GM21619 (cell line): Measurements from ENCODE around the gene ADAM8.
"Not testable (repeated sequence)": the region's sequence is repeated elsewhere in the genome, so short reads cannot be mapped to it uniquely, and the experiment has no call there.

ENCODE experiments used
- ATAC-seq: cut with Tn5 transposase; IDR thresholded peaks from one replicate; pipeline ENCODE4 v1.9.1; 2021; ENCODE audit not compliant: unreplicated experiment

Gene ADAM8

GRCh38 chr10:133269367-133269766 lies 7.3 kb downstream of the ADAM8 start:
- no peak for ATAC-seq

- ATAC-seq, result no peak
These were observed 8.1 kb downstream of the ADAM8 start for GRCh38 chr10:133268532-133268931.

DNA sequence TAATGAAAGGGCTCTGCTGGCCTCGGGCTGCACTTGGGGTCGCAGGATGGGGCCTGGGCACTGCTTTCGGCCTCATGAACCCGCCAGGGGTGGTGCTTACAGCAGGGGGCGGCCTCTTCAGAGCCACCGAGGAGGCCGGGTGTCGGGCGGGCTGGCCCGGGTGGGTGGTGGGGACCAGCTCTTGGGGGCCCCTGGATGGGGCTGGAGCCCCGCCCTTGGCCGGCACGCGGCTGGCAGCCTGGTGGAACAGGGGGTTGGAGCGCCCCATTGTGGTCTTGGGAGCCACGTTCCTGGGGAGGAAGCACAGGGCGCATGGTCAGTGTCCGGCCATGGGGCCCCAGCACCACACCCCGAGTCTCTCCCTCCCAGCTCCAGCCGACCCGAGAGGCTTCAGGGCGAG lies 8.8 kb downstream of the ADAM8 start:
- no peak for ATAC-seq

- no peak for ATAC-seq
These were observed 9.4 kb downstream of the ADAM8 start for GRCh38 chr10:133267293-133267692.

- ATAC-seq, result no peak
These were observed 10.4 kb downstream of the ADAM8 start for GRCh38 chr10:133266056-133266795.

DNA sequence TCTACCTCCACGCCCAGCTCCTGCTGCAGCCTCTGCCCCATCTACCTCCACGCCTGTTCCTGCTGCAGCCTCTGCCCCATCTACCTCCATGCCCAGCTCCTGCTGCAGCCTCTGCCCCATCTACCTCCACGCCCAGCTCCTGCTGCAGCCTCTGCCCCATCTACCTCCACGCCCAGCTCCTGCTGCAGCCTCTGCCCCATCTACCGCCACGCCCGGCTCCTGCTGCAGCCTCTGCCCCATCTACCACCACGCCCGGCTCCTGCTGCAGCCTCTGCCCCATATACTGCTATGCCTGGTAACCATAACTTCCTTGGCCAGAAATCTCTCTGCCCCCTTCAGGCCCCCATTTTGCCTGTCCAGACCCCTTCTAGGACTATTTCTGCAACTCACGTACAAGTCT lies 11.6 kb downstream of the ADAM8 start:
- not testable (repeated sequence) for ATAC-seq

GRCh38 chr10:133264461-133264860 lies 12.2 kb downstream of the ADAM8 start:
- ATAC-seq, result no peak

GRCh38 chr10:133263674-133264073 lies 13.0 kb downstream of the ADAM8 start:
- ATAC-seq, result no peak

DNA sequence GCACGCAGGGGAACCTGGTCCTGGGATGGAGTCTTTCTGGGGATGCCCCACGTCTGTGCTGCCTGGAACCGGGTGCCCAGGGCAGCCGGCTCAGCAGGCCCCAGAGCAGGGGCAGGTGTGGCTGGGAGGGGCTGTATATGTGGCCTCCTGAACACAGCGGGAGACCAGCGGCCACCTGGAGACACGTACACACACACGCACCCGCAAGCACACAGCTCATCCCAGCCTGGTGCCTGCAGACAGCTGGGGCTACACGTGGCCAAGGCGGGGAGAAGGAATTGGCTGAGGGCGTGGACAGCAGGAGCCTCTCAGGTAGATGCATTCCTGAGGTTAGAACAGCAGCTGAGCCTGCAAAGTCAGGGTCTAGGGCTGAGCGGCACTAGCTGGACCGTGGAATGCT lies 14.0 kb downstream of the ADAM8 start:
- no peak for ATAC-seq

GRCh38 chr10:133261726-133262325 lies 14.8 kb downstream of the ADAM8 start:
- peak; percentile 41 for ATAC-seq

- peak; percentile 53 for ATAC-seq
These were observed 15.6 kb downstream of the ADAM8 start for GRCh38 chr10:133260895-133261725.

DNA sequence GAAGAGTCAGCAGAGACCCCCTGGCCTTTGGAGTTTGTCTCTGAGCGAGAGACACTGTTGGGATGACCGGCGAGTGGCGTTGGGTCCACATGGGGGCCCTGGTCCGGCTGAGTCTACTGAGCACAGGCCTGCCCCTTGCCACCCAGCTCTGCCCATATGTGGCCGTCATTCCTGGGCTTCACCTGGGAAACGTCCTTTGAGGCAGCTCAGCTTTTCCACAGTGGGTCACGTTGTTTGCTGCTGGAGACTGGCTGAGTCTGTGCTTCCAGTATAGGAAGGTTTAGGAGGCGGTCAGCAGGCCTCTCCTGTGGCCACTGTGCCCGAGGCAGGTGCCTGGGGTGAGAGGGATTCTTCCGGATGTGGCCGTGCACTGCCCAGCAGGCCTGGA lies 17.1 kb downstream of the ADAM8 start:
- ATAC-seq, result no peak

GRCh38 chr10:133258818-133259601 lies 17.7 kb downstream of the ADAM8 start:
- ATAC-seq, result no peak

DNA sequence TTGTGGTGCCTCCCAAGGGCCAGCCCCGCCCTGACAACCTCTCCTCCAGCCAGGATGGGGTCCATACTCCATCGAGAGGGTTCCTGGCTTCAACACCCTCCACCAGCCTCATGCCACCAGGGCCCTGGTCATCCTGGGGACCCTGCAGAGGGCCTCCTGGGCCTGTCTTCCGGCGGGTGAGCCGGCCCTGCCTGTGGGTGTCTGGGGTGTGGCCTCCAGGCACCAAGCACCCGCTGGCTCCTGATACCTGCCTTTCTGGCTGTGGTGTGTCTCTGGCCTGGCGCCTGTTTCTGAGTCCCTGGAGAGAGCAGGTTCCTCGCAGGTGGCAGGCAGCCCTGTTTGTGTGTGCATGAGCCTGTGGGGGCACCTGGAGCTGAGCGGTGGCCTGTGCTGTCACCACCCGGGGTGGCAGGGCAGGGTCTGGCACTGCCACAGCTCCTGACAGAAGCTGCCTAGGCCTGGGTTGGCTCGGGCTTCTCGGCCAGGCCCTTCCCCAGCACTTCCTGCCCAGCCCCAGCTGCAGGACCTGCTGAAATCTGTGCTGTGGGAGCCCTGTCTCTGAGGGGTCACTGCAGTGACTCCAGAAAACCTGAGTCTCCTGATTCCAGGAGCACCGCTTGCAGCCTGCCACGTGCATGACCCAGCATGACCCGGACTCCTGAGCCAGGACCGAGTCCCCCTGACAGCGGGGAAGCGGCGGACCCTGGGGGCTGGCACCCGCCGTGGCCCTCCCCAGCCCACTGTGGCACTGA lies 18.4 kb downstream of the ADAM8 start:
- no peak for ATAC-seq

DNA sequence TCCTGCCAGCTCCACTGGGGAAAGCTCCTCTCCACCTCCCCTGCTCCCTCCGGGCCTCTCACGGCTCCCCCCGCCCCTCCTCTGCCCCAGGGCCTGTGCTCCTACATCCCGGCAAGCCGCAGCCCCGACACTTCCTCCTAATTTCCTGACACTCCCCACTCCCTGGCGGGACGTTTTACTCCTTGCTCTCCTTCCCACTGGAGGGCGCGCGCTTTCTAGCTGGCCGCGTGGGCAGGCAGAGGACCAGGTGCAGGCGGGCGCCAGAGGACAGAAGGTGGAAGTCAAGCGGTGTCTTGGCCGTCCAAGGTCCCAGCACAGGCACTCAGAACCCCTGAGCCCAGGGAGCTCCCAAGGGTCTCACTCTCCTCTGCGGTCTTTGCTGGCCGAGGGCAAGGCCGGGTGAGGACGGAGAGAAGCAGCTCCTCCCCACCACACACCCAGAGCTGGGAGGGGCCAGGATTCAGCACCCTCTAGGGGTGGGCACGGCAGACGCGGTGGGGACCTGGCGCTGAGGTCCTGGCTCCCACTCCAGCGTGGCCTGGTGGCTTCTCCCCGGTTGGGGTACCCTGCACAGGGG lies 19.1 kb downstream of the ADAM8 start:
- ATAC-seq, result no peak

DNA sequence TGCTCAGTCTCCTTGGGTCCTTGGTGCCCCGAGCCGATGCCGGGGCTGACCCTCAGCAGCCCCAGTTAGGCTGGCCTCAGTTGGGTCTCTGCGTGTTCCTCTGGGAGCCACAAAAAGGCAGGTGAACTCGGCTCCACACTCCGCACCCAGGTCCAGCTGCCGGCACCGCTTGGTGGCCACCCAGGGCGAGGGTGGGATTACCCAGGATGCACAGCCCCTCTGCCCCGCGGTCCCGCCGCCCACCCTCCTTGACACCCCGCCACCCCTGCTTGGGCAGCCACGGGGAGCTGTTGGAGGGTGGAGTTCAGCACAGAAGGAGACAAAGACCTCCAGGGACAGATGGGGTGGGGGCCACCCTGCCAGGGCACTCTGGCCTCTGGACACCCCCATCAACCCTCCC lies 21.3 kb downstream of the ADAM8 start:
- ATAC-seq, result no peak

GRCh38 chr10:133254421-133255120 lies 22.1 kb downstream of the ADAM8 start:
- no peak for ATAC-seq

GRCh38 chr10:133253361-133253955 lies 23.2 kb downstream of the ADAM8 start:
- ATAC-seq, result no peak

DNA sequence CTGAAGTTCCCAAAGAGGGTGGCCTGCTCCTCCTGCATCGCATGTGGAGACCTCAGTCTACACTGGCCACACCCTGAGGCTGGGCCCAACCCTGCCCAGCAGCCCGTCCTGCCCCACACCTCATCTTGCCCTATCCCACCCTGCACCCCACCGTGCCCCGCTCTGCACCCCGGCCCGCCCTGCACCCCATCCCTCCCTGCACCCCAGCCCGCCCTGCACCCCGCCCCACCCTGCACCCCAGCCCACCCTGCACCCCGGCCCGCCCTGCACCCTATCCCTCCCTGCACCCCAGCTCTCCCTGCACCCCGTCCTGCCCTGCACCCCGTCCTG lies 24.5 kb downstream of the ADAM8 start:
- no peak for ATAC-seq
